ENCODE measurements around the gene ZNF22. TPM values are rescaled to one million over a fixed set of nuclear protein-coding genes. Genes with fewer than 3 reads are reported as not detected.

Gene ZNF22
- polyA plus RNA-seq, 1 donor (not counting 4 experiments of a cell fraction or from before 2014, with no cell fraction given) = 9.4 TPM

DNA sequence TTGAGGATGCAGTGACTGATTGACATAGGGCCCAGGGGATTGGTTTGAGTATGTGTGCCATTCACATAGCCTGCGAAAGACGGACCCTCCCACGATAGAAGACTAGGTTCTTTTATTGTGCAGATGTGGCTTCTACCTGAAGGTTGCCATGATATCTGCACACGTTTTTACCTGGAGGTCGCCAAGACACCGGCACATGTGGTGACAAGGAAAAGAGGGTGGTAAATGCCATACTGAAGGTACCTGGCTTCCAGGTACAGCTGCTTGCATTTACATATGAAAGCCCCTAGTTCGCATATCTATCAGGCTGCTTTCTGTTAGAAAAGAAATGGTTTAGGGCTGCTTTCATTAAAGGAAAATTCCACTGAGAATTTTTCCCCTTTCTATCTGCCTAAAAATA is 43.6 kb downstream of the ZNF22 start:
- Histone ChIP-seq H3K9me3 (ENCODE audit: control insufficient read depth, low read depth, low read length) (no peaks in the 10 kb centered on the region), H3K27me3 (ENCODE audit: control insufficient read depth, extremely low read depth, insufficient read depth, low read length) (no peaks in the 10 kb centered on the region), H3K9me1 (ENCODE audit: control insufficient read depth, extremely low read depth, insufficient read depth, low read length) (no peaks in the 10 kb centered on the region), H3K4me2 (ENCODE audit: control insufficient read depth, extremely low read depth, insufficient read depth, low read depth, low read length) (no peak overlapping the region), H3K27ac (ENCODE audit: control insufficient read depth, insufficient read depth, low read length) (no peak overlapping the region), H3K9ac (ENCODE audit: control insufficient read depth, extremely low read depth, insufficient read depth, low read length) (no peak overlapping the region), H4K20me1 (ENCODE audit: control insufficient read depth, extremely low read depth, insufficient read depth, low read length) (no peaks in the 10 kb centered on the region), H3K79me2 (ENCODE audit: control insufficient read depth, insufficient read depth, low read length) (no peaks in the 10 kb centered on the region), H3K4me1 (ENCODE audit: control insufficient read depth, extremely low read depth, insufficient read depth, low read length) (no peaks in the 10 kb centered on the region), H3K36me3 (ENCODE audit: control insufficient read depth in 2 of 2, extremely low read depth in 1 of 2, insufficient read depth in 2 of 2, low read length in 2 of 2) (no peaks in the 10 kb centered on the region), H2AFZ (ENCODE audit: control insufficient read depth, low read length) (peak overlapping the region; percentile 42), H3K4me3 (ENCODE audit: control insufficient read depth in 2 of 3, extremely low read depth in 1 of 3, insufficient read depth in 2 of 3, low read depth in 1 of 3, low read length in 3 of 3) (no peak overlapping the region)
- TF ChIP-seq, protein P1, sequence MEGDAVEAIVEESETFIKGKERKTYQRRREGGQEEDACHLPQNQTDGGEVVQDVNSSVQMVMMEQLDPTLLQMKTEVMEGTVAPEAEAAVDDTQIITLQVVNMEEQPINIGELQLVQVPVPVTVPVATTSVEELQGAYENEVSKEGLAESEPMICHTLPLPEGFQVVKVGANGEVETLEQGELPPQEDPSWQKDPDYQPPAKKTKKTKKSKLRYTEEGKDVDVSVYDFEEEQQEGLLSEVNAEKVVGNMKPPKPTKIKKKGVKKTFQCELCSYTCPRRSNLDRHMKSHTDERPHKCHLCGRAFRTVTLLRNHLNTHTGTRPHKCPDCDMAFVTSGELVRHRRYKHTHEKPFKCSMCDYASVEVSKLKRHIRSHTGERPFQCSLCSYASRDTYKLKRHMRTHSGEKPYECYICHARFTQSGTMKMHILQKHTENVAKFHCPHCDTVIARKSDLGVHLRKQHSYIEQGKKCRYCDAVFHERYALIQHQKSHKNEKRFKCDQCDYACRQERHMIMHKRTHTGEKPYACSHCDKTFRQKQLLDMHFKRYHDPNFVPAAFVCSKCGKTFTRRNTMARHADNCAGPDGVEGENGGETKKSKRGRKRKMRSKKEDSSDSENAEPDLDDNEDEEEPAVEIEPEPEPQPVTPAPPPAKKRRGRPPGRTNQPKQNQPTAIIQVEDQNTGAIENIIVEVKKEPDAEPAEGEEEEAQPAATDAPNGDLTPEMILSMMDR (optimal IDR thresholded peaks at IDR 0.05 in 1 of 3, IDR thresholded peaks at IDR 0.05 in 1 of 3, conservative IDR thresholded peaks at IDR 0.05 in 1 of 3; ENCODE audit: extremely low read depth in 1 of 3, insufficient read depth in 2 of 3, low read length in 3 of 3) = no peak
- TF ChIP-seq EZH2 (IDR thresholded peaks at IDR 0.05; ENCODE audit: low read length) = no peak
- no peak for DNase-seq (ENCODE audit: low read depth, low spot score)
- dilution Hi-C loops (cut with MboI; ENCODE audit: extremely low pct_ligation_motif_present, low sequenced_read_pairs) = no loop called here
- FAIRE-seq = no peak

DNA sequence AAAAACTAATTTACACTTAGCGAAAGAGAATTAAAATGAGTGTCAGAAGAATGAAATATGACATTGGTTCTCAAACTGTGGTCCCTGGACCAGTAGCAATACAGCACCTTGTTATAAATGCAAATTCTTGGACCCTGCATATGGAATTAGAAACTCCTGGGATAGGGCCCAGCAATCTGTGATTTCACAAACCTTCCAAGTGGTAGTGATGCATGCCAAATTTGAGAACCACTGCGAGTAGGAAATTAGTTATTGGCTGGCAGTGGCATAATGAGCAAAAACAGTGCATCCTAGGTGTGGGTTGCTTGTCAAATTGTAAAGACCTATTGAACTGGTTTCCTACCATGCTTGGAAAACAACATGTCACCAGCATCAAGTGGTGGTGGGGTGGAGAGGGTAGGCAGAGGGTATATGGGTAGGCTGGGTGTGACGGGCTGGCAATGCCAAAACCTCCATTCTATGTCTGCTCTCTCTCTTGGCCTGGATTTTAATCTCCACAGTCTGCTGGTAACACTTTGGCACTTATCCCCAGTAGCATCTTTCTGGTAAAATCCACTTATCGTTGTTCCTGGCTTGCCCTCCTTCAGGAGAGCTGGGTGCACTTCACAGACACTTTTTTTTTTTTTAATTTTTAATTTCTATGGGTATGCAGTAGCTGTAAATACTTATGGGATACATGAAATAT is 50.0 kb downstream of the ZNF22 start:
- H3K27ac ChIP-seq (ENCODE audit: control insufficient read depth, insufficient read depth, low read length) = no peak overlapping the region
- H3K4me2 ChIP-seq (ENCODE audit: control insufficient read depth, extremely low read depth, insufficient read depth, low read depth, low read length) = no peak overlapping the region
- dilution Hi-C loops (cut with MboI; ENCODE audit: extremely low pct_ligation_motif_present, low sequenced_read_pairs) = no loop called here
- H3K9me3 ChIP-seq (ENCODE audit: control insufficient read depth, low read depth, low read length) = no peaks in the 10 kb centered on the region
- H4K20me1 ChIP-seq (ENCODE audit: control insufficient read depth, extremely low read depth, insufficient read depth, low read length) = no peaks in the 10 kb centered on the region
- H3K9ac ChIP-seq (ENCODE audit: control insufficient read depth, extremely low read depth, insufficient read depth, low read length) = no peak overlapping the region
- H3K36me3 ChIP-seq (ENCODE audit: control insufficient read depth in 2 of 2, extremely low read depth in 1 of 2, insufficient read depth in 2 of 2, low read length in 2 of 2) = no peaks in the 10 kb centered on the region
- no peak overlapping the region for H2AFZ ChIP-seq (ENCODE audit: control insufficient read depth, low read length)
- H3K4me3 ChIP-seq (ENCODE audit: control insufficient read depth in 2 of 3, extremely low read depth in 1 of 3, insufficient read depth in 2 of 3, low read depth in 1 of 3, low read length in 3 of 3) = no peak overlapping the region
- no peaks in the 10 kb centered on the region for H3K9me1 ChIP-seq (ENCODE audit: control insufficient read depth, extremely low read depth, insufficient read depth, low read length)
- no peaks in the 10 kb centered on the region for H3K79me2 ChIP-seq (ENCODE audit: control insufficient read depth, insufficient read depth, low read length)
- no peaks in the 10 kb centered on the region for H3K27me3 ChIP-seq (ENCODE audit: control insufficient read depth, extremely low read depth, insufficient read depth, low read length)
- FAIRE-seq (no peak), DNase-seq (ENCODE audit: low read depth, low spot score) (no peak)
- TF ChIP-seq, protein P1 (optimal IDR thresholded peaks at IDR 0.05 in 1 of 3, IDR thresholded peaks at IDR 0.05 in 1 of 3, conservative IDR thresholded peaks at IDR 0.05 in 1 of 3; ENCODE audit: extremely low read depth in 1 of 3, insufficient read depth in 2 of 3, low read length in 3 of 3) = no peak
- TF ChIP-seq EZH2 (IDR thresholded peaks at IDR 0.05; ENCODE audit: low read length) = no peak
- no peaks in the 10 kb centered on the region for H3K4me1 ChIP-seq (ENCODE audit: control insufficient read depth, extremely low read depth, insufficient read depth, low read length)
